Breast epithelium (tissue), 3 donors: ENCODE results near the gene AP3M1.

Experiments used
- POLR2A ChIP-seq: fragments of 450-650 bp; IDR thresholded peaks from one replicate; pipeline ENCODE4 v1.6.1; 2016; ENCODE audit warnings: antibody characterized with exemption, mild to moderate bottlenecking, moderate library complexity
- POLR2AphosphoS5 ChIP-seq, 3 donors: sonication (generic); formaldehyde crosslinking; IDR thresholded peaks; one replicate each; pipeline ENCODE4 v1.6.1; 2017; ENCODE audit warnings: antibody characterized with exemption in 3 of 3
- TF ChIP-seq, protein P1 (sequence below), 3 donors: fragments of 450-650 bp; IDR thresholded peaks; one replicate each; pipeline ENCODE4 v1.5.1; 2016 to 2017; ENCODE audit warnings: antibody characterized with exemption in 3 of 3, mild to moderate bottlenecking in 3 of 3, moderate library complexity in 3 of 3

DNA sequence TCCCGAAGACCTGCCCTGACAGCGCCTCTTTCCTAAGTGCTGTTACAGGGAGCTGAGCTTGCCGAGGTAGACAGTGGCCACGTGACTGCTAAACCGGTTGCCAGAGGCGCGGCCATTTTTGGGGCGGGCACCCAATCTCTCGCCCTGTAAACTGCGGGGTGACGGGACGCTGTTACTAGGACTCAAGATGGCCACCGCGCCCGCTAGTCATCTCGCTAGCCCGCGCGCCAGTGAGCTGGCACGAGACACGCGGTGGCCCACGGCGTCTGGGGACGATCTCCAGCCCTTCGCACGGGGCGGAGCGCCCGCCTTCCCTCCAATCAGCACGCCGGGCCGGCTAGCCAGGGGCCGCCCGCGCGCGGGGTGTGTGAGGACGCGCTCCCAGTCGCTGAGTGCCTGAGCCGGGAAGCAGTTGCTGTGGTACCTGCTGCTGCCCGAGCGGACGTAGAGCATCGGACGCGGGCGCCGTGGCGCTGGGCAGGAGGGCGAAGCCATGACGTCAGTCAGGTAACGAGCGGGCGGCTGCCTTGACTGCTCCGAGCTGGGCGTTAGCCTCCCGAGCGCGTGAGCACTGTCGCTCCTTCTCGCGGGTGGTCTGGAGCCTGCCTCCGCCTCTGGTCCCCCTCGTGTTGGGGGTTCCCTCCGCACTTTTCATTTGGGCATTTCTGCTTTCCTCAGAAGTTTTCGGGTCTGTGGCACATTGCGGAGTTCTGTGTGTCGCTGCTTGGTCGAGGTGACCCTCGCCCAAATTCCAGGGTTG lies 25.9 kb upstream of the AP3M1 start:
- TF ChIP-seq, protein P1, sequence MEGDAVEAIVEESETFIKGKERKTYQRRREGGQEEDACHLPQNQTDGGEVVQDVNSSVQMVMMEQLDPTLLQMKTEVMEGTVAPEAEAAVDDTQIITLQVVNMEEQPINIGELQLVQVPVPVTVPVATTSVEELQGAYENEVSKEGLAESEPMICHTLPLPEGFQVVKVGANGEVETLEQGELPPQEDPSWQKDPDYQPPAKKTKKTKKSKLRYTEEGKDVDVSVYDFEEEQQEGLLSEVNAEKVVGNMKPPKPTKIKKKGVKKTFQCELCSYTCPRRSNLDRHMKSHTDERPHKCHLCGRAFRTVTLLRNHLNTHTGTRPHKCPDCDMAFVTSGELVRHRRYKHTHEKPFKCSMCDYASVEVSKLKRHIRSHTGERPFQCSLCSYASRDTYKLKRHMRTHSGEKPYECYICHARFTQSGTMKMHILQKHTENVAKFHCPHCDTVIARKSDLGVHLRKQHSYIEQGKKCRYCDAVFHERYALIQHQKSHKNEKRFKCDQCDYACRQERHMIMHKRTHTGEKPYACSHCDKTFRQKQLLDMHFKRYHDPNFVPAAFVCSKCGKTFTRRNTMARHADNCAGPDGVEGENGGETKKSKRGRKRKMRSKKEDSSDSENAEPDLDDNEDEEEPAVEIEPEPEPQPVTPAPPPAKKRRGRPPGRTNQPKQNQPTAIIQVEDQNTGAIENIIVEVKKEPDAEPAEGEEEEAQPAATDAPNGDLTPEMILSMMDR (IDR thresholded peaks at IDR 0.05) = no peak
- TF ChIP-seq POLR2AphosphoS5 (IDR thresholded peaks at IDR 0.05) (peak; percentile 76 to 93 (median 85)), POLR2A (peak; percentile 30)
